DND-41 (cell line): Measurements from ENCODE around the gene DAG1.

Experiments
- ATAC-seq: fragments of 200-7000 bp; cut with Tn5 transposase; 3 replicates; pipeline ENCODE4 v1.9.1; 2021; ENCODE audit warnings: low read depth; ENCODE audit not compliant: insufficient read depth
- DNase-seq: peaks from one replicate; pipeline ENCODE4 v3.0.0-alpha.2; 2020
- H2AFZ ChIP-seq: 2 replicates; pipeline ENCODE4 v1.6.0; 2012; ENCODE audit warnings: low read depth, low read length
- H3K27ac ChIP-seq: 2 replicates; pipeline ENCODE4 v1.5.1; 2012; ENCODE audit warnings: low read length, inconsistent platforms
- H3K27me3 ChIP-seq: fragments of 200-600 bp; sonication (generic); 2 replicates; pipeline ENCODE4 v1.6.0; 2012; ENCODE audit warnings: low read length, mild to moderate bottlenecking, inconsistent platforms; ENCODE audit not compliant: insufficient read depth, poor library complexity
- H3K36me3 ChIP-seq: 2 replicates; pipeline ENCODE4 v1.5.1; 2012; ENCODE audit warnings: low read length, inconsistent platforms; ENCODE audit not compliant: insufficient read depth
- H3K4me1 ChIP-seq: 2 replicates; pipeline ENCODE4 v1.5.1; 2012; ENCODE audit warnings: mild to moderate bottlenecking, low read length; ENCODE audit not compliant: insufficient read depth
- H3K4me2 ChIP-seq: 2 replicates; pipeline ENCODE4 v1.6.0; 2012; ENCODE audit warnings: mild to moderate bottlenecking, moderate library complexity, low read length, inconsistent platforms; ENCODE audit not compliant: insufficient read depth
- H3K4me3 ChIP-seq, 2 experiments: fragments of 200-600 bp in 1 of 2; shearing (Covaris generic) in 1 of 2; 2 replicates each; pipeline ENCODE4 v1.5.1; 2012 to 2016; ENCODE audit warnings: inconsistent platforms in 2 of 2, low read length in 2 of 2, mild to moderate bottlenecking in 2 of 2, low read depth in 1 of 2, moderate library complexity in 1 of 2
- H3K79me2 ChIP-seq: 2 replicates; pipeline ENCODE4 v1.6.0; 2012; ENCODE audit warnings: low read length, inconsistent platforms; ENCODE audit not compliant: insufficient read depth
- H3K9ac ChIP-seq: 2 replicates; pipeline ENCODE4 v1.6.0; 2012; ENCODE audit warnings: low read depth, mild to moderate bottlenecking, inconsistent platforms, low read length, moderate library complexity
- H3K9me3 ChIP-seq: 2 replicates; pipeline ENCODE4 v1.5.1; 2012; ENCODE audit warnings: low read length, moderate library complexity, mild to moderate bottlenecking, inconsistent platforms; ENCODE audit not compliant: insufficient read depth, severe bottlenecking
- H4K20me1 ChIP-seq: 2 replicates; pipeline ENCODE4 v1.6.0; 2012; ENCODE audit warnings: low read length; ENCODE audit not compliant: insufficient read depth
- EZH2 ChIP-seq: IDR thresholded peaks from 3 replicates; pipeline ENCODE4 v1.6.1; 2012; ENCODE audit warnings: borderline replicate concordance, low read depth, mild to moderate bottlenecking, moderate library complexity, low read length, inconsistent platforms; ENCODE audit not compliant: severe bottlenecking
- TF ChIP-seq, protein P1 (sequence below): IDR thresholded peaks from 2 replicates; pipeline ENCODE4 v1.5.1; 2012; ENCODE audit warnings: borderline replicate concordance, low read length, moderate library complexity, mild to moderate bottlenecking; ENCODE audit not compliant: poor library complexity, severe bottlenecking; ENCODE audit errors: extremely low read depth

DAG1 gene

DNA sequence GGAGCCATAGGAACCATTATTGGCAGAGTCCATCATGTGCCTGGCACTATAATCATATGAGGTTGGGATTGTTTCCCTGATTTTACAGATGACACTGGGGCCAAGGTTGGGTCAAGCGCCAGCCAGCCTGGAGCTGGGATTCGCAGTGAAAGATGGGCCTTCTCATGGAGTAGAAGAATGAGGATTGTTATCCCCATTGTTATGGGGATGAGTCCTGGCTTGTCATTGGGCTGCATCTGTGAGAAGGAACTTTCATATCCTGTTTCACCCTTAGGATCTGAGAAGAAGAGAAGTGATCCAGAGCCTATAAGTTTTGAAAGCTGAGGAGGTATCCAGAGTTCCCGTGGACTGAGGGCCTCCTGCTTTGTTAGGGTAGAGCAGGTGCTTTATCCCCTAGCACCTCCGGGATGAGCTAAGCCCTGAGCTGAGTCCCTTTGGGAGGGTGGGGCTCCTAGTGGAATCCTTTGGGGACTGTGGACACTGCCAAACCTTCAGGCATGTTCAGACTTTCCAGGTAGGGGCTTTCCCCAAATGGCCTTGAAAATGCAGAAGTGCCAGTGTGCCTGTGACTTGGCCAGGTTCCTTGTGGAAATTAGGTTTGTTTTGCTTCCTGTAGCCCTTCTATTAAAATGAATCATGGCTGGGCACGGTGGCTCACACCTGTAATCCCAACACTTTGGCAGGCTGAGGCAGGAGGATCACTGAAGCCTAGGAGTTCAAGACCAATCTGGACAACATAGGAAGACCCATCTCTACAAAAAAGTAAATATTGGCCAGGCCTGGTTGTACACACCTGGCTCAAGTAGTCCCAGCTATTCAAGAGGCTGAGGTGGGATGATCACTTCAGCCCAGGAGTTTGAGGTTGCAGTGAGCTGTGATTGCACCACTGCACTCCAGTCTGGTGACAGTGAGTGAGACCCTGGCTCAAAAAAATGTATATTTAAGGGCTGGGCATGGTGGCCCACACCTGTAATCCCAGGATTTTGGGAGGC lies 54.0 kb downstream of the DAG1 start:
- Histone ChIP-seq H3K9me3 (no peaks in the 10 kb centered on the region), H4K20me1 (peaks cover 8% of the 10 kb centered on the region), H3K79me2 (peaks cover 17% of the 10 kb centered on the region), H3K27me3 (no peaks in the 10 kb centered on the region), H3K27ac (no peak overlapping the region), H3K4me1 (no peaks in the 10 kb centered on the region), H3K9ac (no peak overlapping the region), H3K4me2 (no peak overlapping the region), H2AFZ (no peak overlapping the region), H3K36me3 (peaks cover 28% of the 10 kb centered on the region), H3K4me3 (no peak overlapping the region)
- TF ChIP-seq, protein P1, sequence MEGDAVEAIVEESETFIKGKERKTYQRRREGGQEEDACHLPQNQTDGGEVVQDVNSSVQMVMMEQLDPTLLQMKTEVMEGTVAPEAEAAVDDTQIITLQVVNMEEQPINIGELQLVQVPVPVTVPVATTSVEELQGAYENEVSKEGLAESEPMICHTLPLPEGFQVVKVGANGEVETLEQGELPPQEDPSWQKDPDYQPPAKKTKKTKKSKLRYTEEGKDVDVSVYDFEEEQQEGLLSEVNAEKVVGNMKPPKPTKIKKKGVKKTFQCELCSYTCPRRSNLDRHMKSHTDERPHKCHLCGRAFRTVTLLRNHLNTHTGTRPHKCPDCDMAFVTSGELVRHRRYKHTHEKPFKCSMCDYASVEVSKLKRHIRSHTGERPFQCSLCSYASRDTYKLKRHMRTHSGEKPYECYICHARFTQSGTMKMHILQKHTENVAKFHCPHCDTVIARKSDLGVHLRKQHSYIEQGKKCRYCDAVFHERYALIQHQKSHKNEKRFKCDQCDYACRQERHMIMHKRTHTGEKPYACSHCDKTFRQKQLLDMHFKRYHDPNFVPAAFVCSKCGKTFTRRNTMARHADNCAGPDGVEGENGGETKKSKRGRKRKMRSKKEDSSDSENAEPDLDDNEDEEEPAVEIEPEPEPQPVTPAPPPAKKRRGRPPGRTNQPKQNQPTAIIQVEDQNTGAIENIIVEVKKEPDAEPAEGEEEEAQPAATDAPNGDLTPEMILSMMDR: no peak
- TF ChIP-seq EZH2: no peak
- DNase-seq (no peak), ATAC-seq (no peak)

DNA sequence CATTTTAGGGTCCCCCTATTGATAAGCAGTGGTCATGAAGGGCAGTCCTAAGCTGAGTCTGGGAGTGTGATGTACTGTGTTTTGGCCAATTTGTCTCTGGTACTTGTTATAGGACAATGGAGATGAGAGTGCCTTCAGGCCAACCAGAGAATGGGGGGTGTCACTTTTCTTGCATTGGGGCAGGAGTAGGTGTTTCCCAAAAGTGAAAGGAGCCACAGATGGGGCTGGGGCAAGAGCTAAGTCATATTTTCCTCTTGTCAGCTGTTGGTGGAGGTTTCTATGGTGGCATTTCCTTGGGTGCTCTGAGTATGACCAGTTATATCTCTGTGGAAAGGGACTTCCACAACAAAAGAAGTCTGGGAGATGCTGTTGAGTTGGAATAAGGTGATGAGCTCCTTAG lies 59.5 kb downstream of the DAG1 start:
- H3K79me2 ChIP-seq: peaks cover 4% of the 10 kb centered on the region; the same call in 1 of the 2 replicates
- H3K36me3 ChIP-seq: peaks cover 38% of the 10 kb centered on the region
- TF ChIP-seq, protein P1: no peak
- no peak for TF ChIP-seq EZH2
- H3K4me1 ChIP-seq: no peaks in the 10 kb centered on the region
- H3K4me2 ChIP-seq: no peak overlapping the region
- DNase-seq (no peak), ATAC-seq (no peak)
- no peak overlapping the region for H2AFZ ChIP-seq
- H3K4me3 ChIP-seq: no peak overlapping the region
- peaks cover 12% of the 10 kb centered on the region; the same call in 1 of the 2 replicates for H4K20me1 ChIP-seq
- H3K9me3 ChIP-seq: no peaks in the 10 kb centered on the region
- H3K9ac ChIP-seq: no peak overlapping the region
- no peak overlapping the region for H3K27ac ChIP-seq
- H3K27me3 ChIP-seq: no peaks in the 10 kb centered on the region

DNA sequence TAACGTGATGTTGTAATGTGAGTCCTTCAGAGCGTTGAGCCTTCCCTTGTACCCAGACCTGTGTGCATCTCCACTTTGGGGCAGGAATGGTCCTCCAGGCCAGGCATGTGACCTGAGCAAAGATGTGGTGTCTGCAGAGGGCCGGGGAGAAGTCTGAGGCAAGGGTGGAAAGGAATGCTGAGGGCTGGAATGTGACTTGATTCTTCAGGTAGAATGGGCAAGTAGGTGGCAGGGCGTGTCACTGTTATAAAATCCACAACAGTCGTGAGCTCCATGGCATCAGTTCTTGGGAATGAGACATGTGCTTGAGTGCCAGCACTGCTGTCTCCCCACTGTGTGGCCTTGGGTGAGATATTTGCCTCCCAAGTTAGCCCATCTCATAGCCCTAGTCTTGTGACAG lies 60.2 kb downstream of the DAG1 start:
- Histone ChIP-seq H2AFZ (no peak overlapping the region), H3K9ac (no peak overlapping the region), H3K79me2 (peaks cover 4% of the 10 kb centered on the region; the same call in 1 of the 2 replicates), H3K4me2 (no peak overlapping the region), H3K27ac (no peak overlapping the region), H3K4me3 (no peak overlapping the region), H4K20me1 (peaks cover 12% of the 10 kb centered on the region; the same call in 1 of the 2 replicates), H3K27me3 (no peaks in the 10 kb centered on the region), H3K36me3 (peaks cover 38% of the 10 kb centered on the region), H3K4me1 (no peaks in the 10 kb centered on the region), H3K9me3 (no peaks in the 10 kb centered on the region)
- DNase-seq: no peak
- ATAC-seq: no peak
- no peak for TF ChIP-seq EZH2
- TF ChIP-seq, protein P1: no peak
